ENCODE results near the gene FBLIM1. TPM values are rescaled to one million over a fixed set of nuclear protein-coding genes. Genes with fewer than 3 reads are reported as not detected.

FBLIM1 gene
- total RNA-seq, 1 experiment from 2014 or later, result 64.7 TPM

GRCh38 chr1:15757575-15758342, 836 bp upstream of the FBLIM1 start:
- no peak overlapping the region; the same call in 1 of the 2 replicates for H3K4ac ChIP-seq (ENCODE audit: low read depth, low read length)
- H2BK12ac ChIP-seq (ENCODE audit: insufficient read length, low read depth, low read length), result no peak overlapping the region
- H3K23me2 ChIP-seq (ENCODE audit: insufficient read length, low read depth, low read length, poor library complexity, severe bottlenecking), result peaks cover 14% of the 10 kb centered on the region
- H3K56ac ChIP-seq (ENCODE audit: insufficient read length, low read depth, low read length), result no peak overlapping the region
- H3K27ac ChIP-seq (ENCODE audit: insufficient read length, low read depth, low read length), result no peak overlapping the region
- no peak overlapping the region for H2BK15ac ChIP-seq (ENCODE audit: low read depth, low read length)
- H4K91ac ChIP-seq (ENCODE audit: insufficient read length, low read depth, low read length), result no peak overlapping the region
- peak overlapping the region; percentile 55 for H3K18ac ChIP-seq (ENCODE audit: insufficient read length, low read depth, low read length)
- no peaks in the 10 kb centered on the region for H3K9me3 ChIP-seq (ENCODE audit: control insufficient read depth, low read depth, low read length)
- H3K27me3 ChIP-seq (ENCODE audit: insufficient read depth, low read length), result no peaks in the 10 kb centered on the region
- no peak overlapping the region for H4K5ac ChIP-seq (ENCODE audit: insufficient read length, low read depth, low read length)
- no peaks in the 10 kb centered on the region for H3K9me3 Mint-ChIP-seq
- no peak overlapping the region for H4K8ac ChIP-seq (replicated peaks; ENCODE audit: insufficient read length, low read depth, low read length)
- no peak overlapping the region for H2BK20ac ChIP-seq (ENCODE audit: low read depth, low read length, poor library complexity, severe bottlenecking)
- H4K20me1 ChIP-seq (ENCODE audit: control insufficient read depth, insufficient read depth, insufficient read length), result no peaks in the 10 kb centered on the region
- no peak overlapping the region for H2BK120ac ChIP-seq (ENCODE audit: low read depth, low read length, poor library complexity, severe bottlenecking)
- H3K9ac ChIP-seq (ENCODE audit: extremely low read depth, insufficient read length, low read length), result peak overlapping the region; percentile 25
- peak overlapping the region in 2 of 3 experiments; percentile 82 to 97; a peak in 4 of 7 replicates for H3K27ac Mint-ChIP-seq
- H2BK5ac ChIP-seq (ENCODE audit: insufficient read length, low read length), result no peak overlapping the region
- H3K14ac ChIP-seq (ENCODE audit: insufficient read depth, low read length), result peak overlapping the region; percentile 85
- H3K79me1 ChIP-seq (ENCODE audit: insufficient read depth, low read depth, low read length, poor library complexity, severe bottlenecking), result no peaks in the 10 kb centered on the region
- peaks cover 40 to 49% of the 10 kb centered on the region in 2 experiments for H3K4me1 Mint-ChIP-seq
- DNase-seq, result peak; percentile 70
- peak overlapping the region; percentile 73 to 88 for H3K4me3 Mint-ChIP-seq
- no peak; the same call in 2 of the 3 replicates for TF ChIP-seq CTCF (conservative IDR thresholded peaks at IDR 0.05)
- no CpG with 5 or more reads among the region's 24 CpGs for WGBS (ENCODE audit: extremely low coverage, insufficient read length, low lambda C conversion rate)
- H2AK5ac ChIP-seq (ENCODE audit: insufficient read length, low read length), result no peak overlapping the region
- no peak overlapping the region for H2AFZ ChIP-seq (ENCODE audit: low read length)
- H3K27me3 Mint-ChIP-seq (ENCODE audit: low read depth), result peaks cover 21% of the 10 kb centered on the region
- H3K4me2 ChIP-seq (ENCODE audit: insufficient read depth, insufficient read length, low read length), result peak overlapping the region; percentile 81
- no peak overlapping the region for H3K23ac ChIP-seq (ENCODE audit: insufficient read length, low read depth, low read length)
- H3K4me1 ChIP-seq (ENCODE audit: insufficient read depth, low read length), result peaks cover 18% of the 10 kb centered on the region; the same call in 1 of the 2 replicates
- peaks cover 4 to 10% (median 10%) of the 10 kb centered on the region in 3 experiments; a peak in 6 of 7 replicates for H3K36me3 Mint-ChIP-seq (ENCODE audit: insufficient read depth in 1 of 3, low read depth in 3 of 3)
- H3K79me2 ChIP-seq (ENCODE audit: insufficient read depth, low read length), result peaks cover 20% of the 10 kb centered on the region; the same call in 1 of the 2 replicates
- no peak overlapping the region for H3T11ph ChIP-seq (ENCODE audit: low read length)
